Liver (tissue), 9 donors: ENCODE results near the gene DPP4. TPM values are rescaled to one million over a fixed set of nuclear protein-coding genes. Genes with fewer than 3 reads are reported as not detected.

ENCODE experiments used
- DNase-seq: peaks from one replicate; pipeline ENCODE4 v3.0.0-alpha.2; 2017; ENCODE audit warnings: low spot score
- H3K27ac ChIP-seq, 2 donors: one replicate each; pipeline ENCODE4 v1.7.0; 2013; ENCODE audit warnings: inconsistent platforms in 2 of 2, low read length in 2 of 2, control low read depth in 1 of 2, low read depth in 1 of 2, mild to moderate bottlenecking in 1 of 2
- H3K27me3 ChIP-seq, 4 donors: one replicate each; pipeline versions ENCODE4 v1.6.1 to v1.7.0; 2013; ENCODE audit warnings: low read length in 3 of 4, inconsistent platforms in 1 of 4, mild to moderate bottlenecking in 1 of 4, moderate library complexity in 1 of 4; ENCODE audit not compliant: control insufficient read depth in 4 of 4, insufficient read depth in 4 of 4
- H3K36me3 ChIP-seq, 4 donors: one replicate each; pipeline versions ENCODE4 v1.6.1 to v1.7.0; 2013; ENCODE audit warnings: low read length in 3 of 4, mild to moderate bottlenecking in 3 of 4, low read depth in 1 of 4, moderate library complexity in 1 of 4; ENCODE audit not compliant: control insufficient read depth in 4 of 4, insufficient read depth in 3 of 4
- H3K4me1 ChIP-seq, 4 donors: one replicate each; pipeline versions ENCODE4 v1.6.1 to v1.7.0; 2013; ENCODE audit warnings: low read length in 3 of 4, mild to moderate bottlenecking in 3 of 4, moderate library complexity in 1 of 4; ENCODE audit not compliant: control insufficient read depth in 4 of 4, insufficient read depth in 4 of 4
- H3K4me3 ChIP-seq, 3 donors: one replicate each; pipeline versions ENCODE4 v1.6.1 to v1.7.0; 2013; ENCODE audit warnings: low read length in 3 of 3, control low read depth in 1 of 3, low read depth in 1 of 3, mild to moderate bottlenecking in 1 of 3
- H3K9ac ChIP-seq, 2 donors: one replicate each; pipeline ENCODE4 v1.7.0; 2013; ENCODE audit warnings: low read length in 2 of 2, mild to moderate bottlenecking in 2 of 2, moderate library complexity in 2 of 2, control low read depth in 1 of 2, low read depth in 1 of 2
- H3K9me3 ChIP-seq, 4 donors: one replicate each; pipeline versions ENCODE4 v1.6.1 to v1.7.0; 2013; ENCODE audit warnings: low read length in 3 of 4; ENCODE audit not compliant: control insufficient read depth in 4 of 4
- EGR1 ChIP-seq, 2 donors: IDR thresholded peaks; 2 replicates each; pipeline ENCODE4 v1.6.1; 2016 to 2018; ENCODE audit warnings: antibody characterized with exemption in 2 of 2, low read depth in 2 of 2
- FOXA1 ChIP-seq: IDR thresholded peaks from 2 replicates; pipeline ENCODE4 v1.6.1; 2016; ENCODE audit warnings: antibody characterized with exemption
- FOXA2 ChIP-seq: IDR thresholded peaks from 2 replicates; pipeline ENCODE4 v1.6.1; 2016; ENCODE audit warnings: antibody characterized with exemption
- GABPA ChIP-seq, 2 donors: IDR thresholded peaks in 1 of 2; conservative IDR thresholded peaks in 1 of 2; 2 replicates each; pipeline ENCODE4 v1.6.1; 2016; ENCODE audit warnings: antibody characterized with exemption in 2 of 2, mild to moderate bottlenecking in 1 of 2, moderate library complexity in 1 of 2
- HNF4A ChIP-seq, 2 donors: conservative IDR thresholded peaks; 2 replicates each; pipeline ENCODE4 v1.6.1; 2016; ENCODE audit warnings: antibody characterized with exemption in 2 of 2, mild to moderate bottlenecking in 2 of 2
- HNF4G ChIP-seq: IDR thresholded peaks from 2 replicates; pipeline ENCODE4 v1.6.1; 2016; ENCODE audit warnings: antibody characterized with exemption
- JUND ChIP-seq, 2 donors: IDR thresholded peaks; 2 replicates each; pipeline ENCODE4 v1.6.1; 2016; ENCODE audit warnings: antibody characterized with exemption in 2 of 2
- NR2F2 ChIP-seq: IDR thresholded peaks from 2 replicates; pipeline ENCODE4 v1.6.1; 2016; ENCODE audit warnings: antibody characterized with exemption
- RAD21 ChIP-seq, 2 donors: IDR thresholded peaks; 2 replicates each; pipeline ENCODE4 v1.6.1; 2016; ENCODE audit warnings: antibody characterized with exemption in 2 of 2, mild to moderate bottlenecking in 2 of 2
- RXRA ChIP-seq, 2 donors: IDR thresholded peaks; 2 replicates each; pipeline ENCODE4 v1.6.1; 2017 to 2018; ENCODE audit warnings: antibody characterized with exemption in 2 of 2, mild to moderate bottlenecking in 1 of 2
- SP1 ChIP-seq: IDR thresholded peaks from 2 replicates; pipeline ENCODE4 v1.6.1; 2018; ENCODE audit warnings: antibody characterized with exemption, mild to moderate bottlenecking
- TAF1 ChIP-seq: conservative IDR thresholded peaks from 2 replicates; pipeline ENCODE4 v1.6.1; 2016; ENCODE audit warnings: antibody characterized with exemption, mild to moderate bottlenecking
- YY1 ChIP-seq: IDR thresholded peaks from 2 replicates; pipeline ENCODE4 v1.6.1; 2016; ENCODE audit warnings: antibody characterized with exemption, mild to moderate bottlenecking
- WGBS: extraction: QIAGEN DNeasy Blood & Tissue Kit; methylation state at CpG from one replicate; pipeline ENCODE4 v1.1.7; 2013; 5-methylcytosine and 5-hydroxymethylcytosine counted together
- polyA plus RNA-seq, 2 donors: library from polyadenylated mRNA; stranded (reverse) in 1 of 2; unstranded in 1 of 2; fragments of 200-250 nt in 1 of 2; fragments of >200 nt in 1 of 2; fragmentation: Nextera tagmentation in 1 of 2; extraction: Ambion mirVana in 1 of 2; gene quantifications; one replicate each; pipeline versions ENCODE4 v1.2.1 to v1.2.3, GENCODE V29; 2013 to 2015
- total RNA-seq, 2 donors: library from RNA; depleted of rRNA; stranded (reverse); fragments of >200 nt; gene quantifications; one replicate each; pipeline ENCODE4 v1.2.3, GENCODE V29; 2014
- TF ChIP-seq, protein P1 (sequence below): IDR thresholded peaks from 2 replicates; pipeline ENCODE4 v1.6.1; 2016; ENCODE audit warnings: antibody characterized with exemption
- TF ChIP-seq, protein P2 (sequence below): fragments of 150-350 bp; IDR thresholded peaks from 2 replicates; pipeline ENCODE4 v1.5.1; 2017; ENCODE audit warnings: improper control_type of control experiment, low read depth, low read length; ENCODE audit not compliant: missing input control
- TF ChIP-seq, protein P3 (sequence below): IDR thresholded peaks from 2 replicates; pipeline ENCODE4 v1.6.1; 2016; ENCODE audit warnings: antibody characterized with exemption
- TF ChIP-seq, protein P4 (sequence below): IDR thresholded peaks from 2 replicates; pipeline ENCODE4 v1.6.1; 2016; ENCODE audit warnings: antibody characterized with exemption, mild to moderate bottlenecking
- TF ChIP-seq, protein P5 (sequence below): IDR thresholded peaks from 2 replicates; pipeline ENCODE4 v1.6.1; 2016; ENCODE audit warnings: antibody characterized with exemption
- donor health status: healthy.
- donor health status: healthy.
- donor health status: healthy.
- donor health status: healthy.
- donor health status: healthy.

The DPP4 gene
- total and polyA plus RNA-seq, 4 donors: 9.6 to 30.1 (median 13.5) TPM

DNA sequence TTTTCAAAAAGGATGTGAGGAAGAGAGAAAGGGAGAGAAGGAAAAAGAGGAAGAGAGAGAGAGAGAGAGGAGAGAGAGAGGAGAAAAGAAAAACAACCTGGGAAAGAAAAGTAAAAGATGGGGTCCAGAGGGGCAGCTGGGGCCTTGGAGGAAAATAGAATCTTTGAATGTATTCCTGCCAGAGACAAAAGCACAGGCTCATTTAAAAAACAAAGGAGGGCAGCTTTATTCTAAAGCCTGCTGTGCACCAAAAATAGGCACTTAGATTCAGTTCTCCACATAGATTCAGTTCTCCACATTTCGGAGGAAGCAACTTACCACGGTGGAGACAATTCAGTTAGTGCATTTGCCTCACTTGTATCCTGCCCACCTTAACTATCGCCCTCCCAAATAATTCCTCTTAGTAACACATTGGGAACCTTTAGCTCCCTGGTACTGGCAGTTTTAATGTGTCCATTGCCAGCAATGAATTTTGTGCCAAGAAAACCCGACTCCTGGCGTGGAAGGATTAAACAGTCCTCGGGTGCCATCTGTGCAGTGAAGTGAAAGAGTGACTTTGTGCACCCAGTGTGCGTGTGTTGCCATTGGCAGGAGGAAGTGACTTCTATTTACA, 71.3 kb downstream of the DPP4 start:
- 76% methylated on average over 7 of the region's 7 CpGs for WGBS
- H3K27ac ChIP-seq: no peak overlapping the region
- no peak overlapping the region for H3K9ac ChIP-seq
- no peaks in the 10 kb centered on the region for H3K27me3 ChIP-seq
- no peak for DNase-seq
- H3K4me3 ChIP-seq: no peak overlapping the region
- TF ChIP-seq, protein P1, sequence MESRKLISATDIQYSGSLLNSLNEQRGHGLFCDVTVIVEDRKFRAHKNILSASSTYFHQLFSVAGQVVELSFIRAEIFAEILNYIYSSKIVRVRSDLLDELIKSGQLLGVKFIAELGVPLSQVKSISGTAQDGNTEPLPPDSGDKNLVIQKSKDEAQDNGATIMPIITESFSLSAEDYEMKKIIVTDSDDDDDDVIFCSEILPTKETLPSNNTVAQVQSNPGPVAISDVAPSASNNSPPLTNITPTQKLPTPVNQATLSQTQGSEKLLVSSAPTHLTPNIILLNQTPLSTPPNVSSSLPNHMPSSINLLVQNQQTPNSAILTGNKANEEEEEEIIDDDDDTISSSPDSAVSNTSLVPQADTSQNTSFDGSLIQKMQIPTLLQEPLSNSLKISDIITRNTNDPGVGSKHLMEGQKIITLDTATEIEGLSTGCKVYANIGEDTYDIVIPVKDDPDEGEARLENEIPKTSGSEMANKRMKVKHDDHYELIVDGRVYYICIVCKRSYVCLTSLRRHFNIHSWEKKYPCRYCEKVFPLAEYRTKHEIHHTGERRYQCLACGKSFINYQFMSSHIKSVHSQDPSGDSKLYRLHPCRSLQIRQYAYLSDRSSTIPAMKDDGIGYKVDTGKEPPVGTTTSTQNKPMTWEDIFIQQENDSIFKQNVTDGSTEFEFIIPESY: no peak
- TF ChIP-seq NR2F2 (no peak), HNF4G (no peak), RXRA (IDR thresholded peaks at IDR 0.05) (no peak), HNF4A (conservative IDR thresholded peaks at IDR 0.05) (no peak), YY1 (no peak), SP1 (no peak), RAD21 (IDR thresholded peaks at IDR 0.05) (no peak), FOXA1 (no peak), GABPA (IDR thresholded peaks at IDR 0.05 in 1 of 2, conservative IDR thresholded peaks at IDR 0.05 in 1 of 2) (no peak), EGR1 (IDR thresholded peaks at IDR 0.05; ENCODE audit: low read depth in 2 of 2) (no peak), FOXA2 (no peak), JUND (IDR thresholded peaks at IDR 0.05) (no peak), TAF1 (no peak)
- TF ChIP-seq, protein P2, sequence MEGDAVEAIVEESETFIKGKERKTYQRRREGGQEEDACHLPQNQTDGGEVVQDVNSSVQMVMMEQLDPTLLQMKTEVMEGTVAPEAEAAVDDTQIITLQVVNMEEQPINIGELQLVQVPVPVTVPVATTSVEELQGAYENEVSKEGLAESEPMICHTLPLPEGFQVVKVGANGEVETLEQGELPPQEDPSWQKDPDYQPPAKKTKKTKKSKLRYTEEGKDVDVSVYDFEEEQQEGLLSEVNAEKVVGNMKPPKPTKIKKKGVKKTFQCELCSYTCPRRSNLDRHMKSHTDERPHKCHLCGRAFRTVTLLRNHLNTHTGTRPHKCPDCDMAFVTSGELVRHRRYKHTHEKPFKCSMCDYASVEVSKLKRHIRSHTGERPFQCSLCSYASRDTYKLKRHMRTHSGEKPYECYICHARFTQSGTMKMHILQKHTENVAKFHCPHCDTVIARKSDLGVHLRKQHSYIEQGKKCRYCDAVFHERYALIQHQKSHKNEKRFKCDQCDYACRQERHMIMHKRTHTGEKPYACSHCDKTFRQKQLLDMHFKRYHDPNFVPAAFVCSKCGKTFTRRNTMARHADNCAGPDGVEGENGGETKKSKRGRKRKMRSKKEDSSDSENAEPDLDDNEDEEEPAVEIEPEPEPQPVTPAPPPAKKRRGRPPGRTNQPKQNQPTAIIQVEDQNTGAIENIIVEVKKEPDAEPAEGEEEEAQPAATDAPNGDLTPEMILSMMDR: no peak
- TF ChIP-seq, protein P3, sequence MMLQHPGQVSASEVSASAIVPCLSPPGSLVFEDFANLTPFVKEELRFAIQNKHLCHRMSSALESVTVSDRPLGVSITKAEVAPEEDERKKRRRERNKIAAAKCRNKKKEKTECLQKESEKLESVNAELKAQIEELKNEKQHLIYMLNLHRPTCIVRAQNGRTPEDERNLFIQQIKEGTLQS: no peak
- TF ChIP-seq, protein P4, sequence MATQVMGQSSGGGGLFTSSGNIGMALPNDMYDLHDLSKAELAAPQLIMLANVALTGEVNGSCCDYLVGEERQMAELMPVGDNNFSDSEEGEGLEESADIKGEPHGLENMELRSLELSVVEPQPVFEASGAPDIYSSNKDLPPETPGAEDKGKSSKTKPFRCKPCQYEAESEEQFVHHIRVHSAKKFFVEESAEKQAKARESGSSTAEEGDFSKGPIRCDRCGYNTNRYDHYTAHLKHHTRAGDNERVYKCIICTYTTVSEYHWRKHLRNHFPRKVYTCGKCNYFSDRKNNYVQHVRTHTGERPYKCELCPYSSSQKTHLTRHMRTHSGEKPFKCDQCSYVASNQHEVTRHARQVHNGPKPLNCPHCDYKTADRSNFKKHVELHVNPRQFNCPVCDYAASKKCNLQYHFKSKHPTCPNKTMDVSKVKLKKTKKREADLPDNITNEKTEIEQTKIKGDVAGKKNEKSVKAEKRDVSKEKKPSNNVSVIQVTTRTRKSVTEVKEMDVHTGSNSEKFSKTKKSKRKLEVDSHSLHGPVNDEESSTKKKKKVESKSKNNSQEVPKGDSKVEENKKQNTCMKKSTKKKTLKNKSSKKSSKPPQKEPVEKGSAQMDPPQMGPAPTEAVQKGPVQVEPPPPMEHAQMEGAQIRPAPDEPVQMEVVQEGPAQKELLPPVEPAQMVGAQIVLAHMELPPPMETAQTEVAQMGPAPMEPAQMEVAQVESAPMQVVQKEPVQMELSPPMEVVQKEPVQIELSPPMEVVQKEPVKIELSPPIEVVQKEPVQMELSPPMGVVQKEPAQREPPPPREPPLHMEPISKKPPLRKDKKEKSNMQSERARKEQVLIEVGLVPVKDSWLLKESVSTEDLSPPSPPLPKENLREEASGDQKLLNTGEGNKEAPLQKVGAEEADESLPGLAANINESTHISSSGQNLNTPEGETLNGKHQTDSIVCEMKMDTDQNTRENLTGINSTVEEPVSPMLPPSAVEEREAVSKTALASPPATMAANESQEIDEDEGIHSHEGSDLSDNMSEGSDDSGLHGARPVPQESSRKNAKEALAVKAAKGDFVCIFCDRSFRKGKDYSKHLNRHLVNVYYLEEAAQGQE: no peak
- TF ChIP-seq, protein P5, sequence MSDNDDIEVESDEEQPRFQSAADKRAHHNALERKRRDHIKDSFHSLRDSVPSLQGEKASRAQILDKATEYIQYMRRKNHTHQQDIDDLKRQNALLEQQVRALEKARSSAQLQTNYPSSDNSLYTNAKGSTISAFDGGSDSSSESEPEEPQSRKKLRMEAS: no peak
- H3K4me1 ChIP-seq: no peaks in the 10 kb centered on the region
- H3K36me3 ChIP-seq: peaks cover 0 to 2% (median under 1%) of the 10 kb centered on the region in 4 donors
- no peaks in the 10 kb centered on the region for H3K9me3 ChIP-seq
